MCF 10A (cell line): ENCODE data around the gene DMKN. TPM values are rescaled to one million over a fixed set of nuclear protein-coding genes. Genes with fewer than 3 reads are reported as not detected.
"Not testable (repeated sequence)": the region's sequence is repeated elsewhere in the genome, so short reads cannot be mapped to it uniquely, and the experiment has no call there.

Experiments used
- BruUV-seq: library from RNA; stranded (reverse); fragments of 400-500 nt; replicated peaks from 2 replicates; lab custom pipeline; 2021; lab: Mats Ljungman, UMichigan
- CTCF ChIA-PET: fragments of 300-600 bp; sonication (Branson Sonifier 250); formaldehyde crosslinking; extraction: SDS; loops from one replicate; lab custom pipeline; 2021; ENCODE audit warnings: antibody characterized with exemption, inconsistent platforms; lab: Yijun Ruan, JAX
- POLR2A ChIA-PET: fragments of 300-600, 350-650 bp; sonication (Branson Sonifier 250); formaldehyde crosslinking; extraction: SDS; loops from one replicate; lab custom pipeline; 2020; ENCODE audit warnings: antibody characterized with exemption, inconsistent platforms; lab: Yijun Ruan, JAX
- DNase-seq: peaks from one replicate; pipeline ENCODE4 v3.0.0-alpha.2; 2018; ENCODE audit not compliant: unreplicated experiment
- H3K27ac Mint-ChIP-seq: one replicate; pipeline ENCODE4 v1.8.0; 2022; ENCODE audit warnings: mild to moderate bottlenecking, low read depth, mixed read lengths; ENCODE audit not compliant: unreplicated experiment
- H3K27me3 Mint-ChIP-seq: one replicate; pipeline ENCODE4 v1.8.0; 2022; ENCODE audit warnings: mixed read lengths; ENCODE audit not compliant: insufficient read depth, unreplicated experiment
- H3K36me3 Mint-ChIP-seq: one replicate; pipeline ENCODE4 v1.8.0; 2022; ENCODE audit warnings: mild to moderate bottlenecking, moderate library complexity, mixed read lengths; ENCODE audit not compliant: insufficient read depth, unreplicated experiment
- H3K4me1 Mint-ChIP-seq: one replicate; pipeline ENCODE4 v1.8.0; 2022; ENCODE audit warnings: mixed read lengths; ENCODE audit not compliant: insufficient read depth, unreplicated experiment
- H3K4me3 Mint-ChIP-seq: one replicate; pipeline ENCODE4 v1.8.0; 2022; ENCODE audit warnings: mild to moderate bottlenecking, moderate library complexity, mixed read lengths; ENCODE audit not compliant: unreplicated experiment
- H3K9me3 Mint-ChIP-seq: one replicate; pipeline ENCODE4 v1.8.0; 2022; ENCODE audit warnings: mixed read lengths; ENCODE audit not compliant: unreplicated experiment
- CTCF ChIP-seq: fragments of 200-600 bp; IDR thresholded peaks from one replicate; pipeline ENCODE4 v1.8.0; 2022; ENCODE audit warnings: antibody characterized with exemption, mild to moderate bottlenecking; ENCODE audit not compliant: unreplicated experiment
- intact Hi-C: fragments of 100-400 bp; cut with micrococcal nuclease; formaldehyde crosslinking; loops from 2 replicates; pipeline ENCODE4 v1.14.1; 2022
- total RNA-seq: library from RNA; stranded (reverse); gene quantifications from 2 replicates; pipeline ENCODE4 v1.2.3, GENCODE V29; 2022

Gene DMKN
- total RNA-seq, 1 experiment from 2014 or later: 90.7 TPM

- no TSS peak for BruUV-seq
- ChIA-PET POLR2A (no interaction called here), CTCF (interaction anchor here (0.6 to 9.0 kb wide), 4 partner anchors 10 to 207 kb away, joined by 3 to 143 read pairs (median 7); partner anchors contain the start of gene FFAR3)
- TF ChIP-seq CTCF: no peak
- H3K36me3 Mint-ChIP-seq: no peaks in the 10 kb centered on the region
- H3K27me3 Mint-ChIP-seq: no peaks in the 10 kb centered on the region
- H3K4me1 Mint-ChIP-seq: no peaks in the 10 kb centered on the region
- H3K9me3 Mint-ChIP-seq: no peaks in the 10 kb centered on the region
- intact Hi-C loops: no loop called here
- no peak for DNase-seq
- H3K4me3 Mint-ChIP-seq: no peak overlapping the region
- no peak overlapping the region for H3K27ac Mint-ChIP-seq
These were observed 41.5 kb downstream of the DMKN start for GRCh38 chr19:35471946-35472345.

- H3K4me3 Mint-ChIP-seq, H3K36me3 Mint-ChIP-seq, POLR2A ChIA-PET, H3K9me3 Mint-ChIP-seq, DNase-seq, H3K27ac Mint-ChIP-seq, H3K27me3 Mint-ChIP-seq, H3K4me1 Mint-ChIP-seq, BruUV-seq, intact Hi-C loops: not testable (repeated sequence)
- CTCF ChIA-PET: interaction anchor here (0.6 to 9.0 kb wide), 4 partner anchors 24 to 206 kb away, joined by 3 to 143 read pairs (median 12); partner anchors contain the start of gene FFAR3
These were observed 42.4 kb downstream of the DMKN start for GRCh38 chr19:35471075-35471474.

- ChIA-PET POLR2A (no interaction called here), CTCF (interaction anchor here (0.6 to 9.0 kb wide), 10 partner anchors 9 to 207 kb away, joined by 3 to 143 read pairs (median 6); partner anchors contain the start of gene FFAR3)
- intact Hi-C loops: no loop called here
These were observed 43.3 kb downstream of the DMKN start for GRCh38 chr19:35470128-35470527.

GRCh38 chr19:35468637-35469036, 44.8 kb downstream of the DMKN start:
- DNase-seq: peak; percentile 52
- Mint-ChIP-seq H3K36me3 (no peaks in the 10 kb centered on the region), H3K9me3 (no peaks in the 10 kb centered on the region), H3K27me3 (peaks cover 22% of the 10 kb centered on the region), H3K4me3 (no peak overlapping the region), H3K4me1 (no peaks in the 10 kb centered on the region), H3K27ac (no peak overlapping the region)
- peak; percentile 57 for TF ChIP-seq CTCF
- intact Hi-C loops: loop anchor here (1.0 to 10.0 kb wide), 5 partner anchors 48 to 401 kb away; partner anchors contain the start of gene FXYD7
- no TSS peak for BruUV-seq
- POLR2A ChIA-PET: interaction anchor here (0.7 to 2.0 kb wide), 3 partner anchors 18 to 116 kb away, joined by 3 to 14 read pairs (median 3); no protein-coding TSS in a partner anchor
- CTCF ChIA-PET: interaction anchor here (0.6 to 9.0 kb wide), 32 partner anchors 9 to 453 kb away, joined by 3 to 143 read pairs (median 4); partner anchors contain the start of gene FFAR3

More at GRCh38 chr19:35470128-35470527, 43.3 kb downstream of the DMKN start:
- H3K9me3 Mint-ChIP-seq: no peaks in the 10 kb centered on the region
- no peaks in the 10 kb centered on the region for H3K4me1 Mint-ChIP-seq
- H3K4me3 Mint-ChIP-seq: no peak overlapping the region
- peaks cover 7% of the 10 kb centered on the region for H3K27me3 Mint-ChIP-seq
- BruUV-seq: no TSS peak
- no peak for DNase-seq
- no peak for TF ChIP-seq CTCF
- no peaks in the 10 kb centered on the region for H3K36me3 Mint-ChIP-seq
- H3K27ac Mint-ChIP-seq: no peak overlapping the region
